GM10248 (cell line): Measurements from ENCODE around the gene MIPEP.

ENCODE experiments used
- CTCF ChIA-PET: fragments of 300-600 bp; sonication (Branson Sonifier 250); formaldehyde crosslinking; extraction: SDS; loops from one replicate; lab custom pipeline; 2021; ENCODE audit warnings: antibody characterized with exemption; lab: Yijun Ruan, JAX
- POLR2A ChIA-PET: fragments of 350-650 bp; sonication (Branson Sonifier 250); formaldehyde crosslinking; extraction: SDS; loops from one replicate; lab custom pipeline; 2020; ENCODE audit warnings: antibody characterized with exemption; lab: Yijun Ruan, JAX
- DNase-seq: peaks from one replicate; pipeline ENCODE4 v3.0.0; 2012; ENCODE audit errors: extremely low spot score
- TF ChIP-seq, protein P1 (sequence below): IDR thresholded peaks from 2 replicates; pipeline ENCODE4 v1.5.1; 2012; ENCODE audit warnings: mild to moderate bottlenecking, low read depth; ENCODE audit errors: extremely low read depth, missing control alignments, control extremely low read depth

MIPEP gene

DNA sequence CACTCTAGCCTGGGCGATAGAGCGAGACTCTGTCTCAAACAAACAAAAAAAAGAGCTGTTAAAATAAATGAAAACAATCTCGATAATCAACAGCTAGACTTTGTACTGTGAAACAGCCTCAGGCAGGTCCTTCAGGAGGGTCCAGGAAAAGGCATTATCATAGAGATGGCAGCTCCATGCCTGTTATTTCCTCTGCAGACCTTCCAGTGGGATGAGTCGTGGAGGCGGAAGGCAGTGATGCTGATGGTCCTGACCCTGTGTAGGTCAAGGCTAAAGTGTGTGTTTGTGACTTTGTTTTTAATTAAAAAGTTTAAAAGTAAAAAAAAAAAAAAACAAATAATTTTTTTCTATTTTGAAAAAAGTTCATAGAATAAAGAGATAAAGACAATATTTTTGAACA, 201.6 kb downstream of the MIPEP start:
- DNase-seq, result no peak
- TF ChIP-seq, protein P1, sequence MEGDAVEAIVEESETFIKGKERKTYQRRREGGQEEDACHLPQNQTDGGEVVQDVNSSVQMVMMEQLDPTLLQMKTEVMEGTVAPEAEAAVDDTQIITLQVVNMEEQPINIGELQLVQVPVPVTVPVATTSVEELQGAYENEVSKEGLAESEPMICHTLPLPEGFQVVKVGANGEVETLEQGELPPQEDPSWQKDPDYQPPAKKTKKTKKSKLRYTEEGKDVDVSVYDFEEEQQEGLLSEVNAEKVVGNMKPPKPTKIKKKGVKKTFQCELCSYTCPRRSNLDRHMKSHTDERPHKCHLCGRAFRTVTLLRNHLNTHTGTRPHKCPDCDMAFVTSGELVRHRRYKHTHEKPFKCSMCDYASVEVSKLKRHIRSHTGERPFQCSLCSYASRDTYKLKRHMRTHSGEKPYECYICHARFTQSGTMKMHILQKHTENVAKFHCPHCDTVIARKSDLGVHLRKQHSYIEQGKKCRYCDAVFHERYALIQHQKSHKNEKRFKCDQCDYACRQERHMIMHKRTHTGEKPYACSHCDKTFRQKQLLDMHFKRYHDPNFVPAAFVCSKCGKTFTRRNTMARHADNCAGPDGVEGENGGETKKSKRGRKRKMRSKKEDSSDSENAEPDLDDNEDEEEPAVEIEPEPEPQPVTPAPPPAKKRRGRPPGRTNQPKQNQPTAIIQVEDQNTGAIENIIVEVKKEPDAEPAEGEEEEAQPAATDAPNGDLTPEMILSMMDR, result no peak
- POLR2A ChIA-PET, result no interaction called here
- CTCF ChIA-PET, result interaction anchor here (1.0 to 2.2 kb wide), 7 partner anchors 8 to 177 kb away, joined by 3 to 7 read pairs (median 4); no protein-coding TSS in a partner anchor

GRCh38 chr13:23686948-23687347, 202.3 kb downstream of the MIPEP start:
- POLR2A ChIA-PET, result no interaction called here
- TF ChIP-seq, protein P1, result no peak
- no peak for DNase-seq
- CTCF ChIA-PET, result interaction anchor here (1.0 to 2.2 kb wide), 5 partner anchors 8 to 176 kb away, joined by 3 to 7 read pairs (median 4); no protein-coding TSS in a partner anchor

GRCh38 chr13:23685416-23685815, 203.8 kb downstream of the MIPEP start:
- TF ChIP-seq, protein P1, result no peak
- POLR2A ChIA-PET, result no interaction called here
- CTCF ChIA-PET, result interaction anchor here (0.9 to 1.0 kb wide), 2 partner anchors 11 to 14 kb away, joined by 3 read pairs; no protein-coding TSS in a partner anchor

DNA sequence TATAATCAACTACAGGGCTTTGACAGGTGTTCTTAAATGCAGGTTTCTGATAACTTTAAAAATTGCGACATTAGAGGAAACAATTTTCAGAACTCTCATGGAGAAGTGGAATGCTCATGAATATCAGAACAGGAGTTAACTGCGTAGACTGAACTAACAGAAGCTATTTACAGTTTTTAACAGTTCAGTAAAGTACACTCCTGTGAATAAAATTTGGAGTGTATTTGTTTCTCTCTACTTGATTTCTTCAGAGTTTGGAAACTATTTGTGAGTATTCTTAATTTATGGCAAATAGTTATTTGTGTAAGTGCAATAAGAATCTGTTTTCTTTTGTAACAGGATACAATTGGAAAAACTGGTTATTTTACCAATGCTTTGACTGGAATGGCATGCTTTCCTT, 204.6 kb downstream of the MIPEP start:
- no peak for DNase-seq
- TF ChIP-seq, protein P1, result no peak
- ChIA-PET CTCF (interaction anchor here (1.0 to 1.2 kb wide), 2 partner anchors 10 to 11 kb away, joined by 3 read pairs; no protein-coding TSS in a partner anchor), POLR2A (no interaction called here)

More at GRCh38 chr13:23685416-23685815, 203.8 kb downstream of the MIPEP start:
- DNase-seq, result no peak

- POLR2A ChIA-PET, result no interaction called here
- DNase-seq, result no peak
- CTCF ChIA-PET, result interaction anchor here (1.1 kb wide), 1 partner anchor 18 kb away, joined by 3 read pairs; no protein-coding TSS in a partner anchor
- TF ChIP-seq, protein P1, result no peak
Measured at GRCh38 chr13:23683084-23683483, 206.1 kb downstream of the MIPEP start.

GRCh38 chr13:23680845-23681669, 208.1 kb downstream of the MIPEP start:
- CTCF ChIA-PET, result interaction anchor here (0.9 to 1.7 kb wide), 8 partner anchors 9 to 44 kb away, joined by 3 to 6 read pairs (median 4); no protein-coding TSS in a partner anchor
- POLR2A ChIA-PET, result no interaction called here
- no peak for DNase-seq
- TF ChIP-seq, protein P1, result no peak
